ENCODE results near the gene CDRT15. TPM values are rescaled to one million over a fixed set of nuclear protein-coding genes. Genes with fewer than 3 reads are reported as not detected.

Gene CDRT15
- total RNA-seq, 1 experiment from 2014 or later: not detected

GRCh38 chr17:14197586-14197985, 39.1 kb downstream of the CDRT15 start:
- Histone ChIP-seq H3K9me2 (replicated peaks; ENCODE audit: low read length) (no peaks in the 10 kb centered on the region), H4K20me1 (ENCODE audit: low read length) (no peaks in the 10 kb centered on the region), H3K27me3 (ENCODE audit: low read length) (no peaks in the 10 kb centered on the region), H3K4me2 (ENCODE audit: low read length) (no peak overlapping the region), H2AFZ (ENCODE audit: low read length) (no peak overlapping the region), H3K9me3 (ENCODE audit: low read length) (no peaks in the 10 kb centered on the region), H3K79me2 (ENCODE audit: low read length) (no peaks in the 10 kb centered on the region), H3K27ac (ENCODE audit: low read length) (no peak overlapping the region), H3K4me1 (ENCODE audit: insufficient read depth, low read length) (no peaks in the 10 kb centered on the region), H3K9ac (ENCODE audit: low read length) (no peak overlapping the region), H3K4me3 (ENCODE audit: low read length) (no peak overlapping the region), H3F3A (ENCODE audit: low read length, unreplicated experiment) (no peaks in the 10 kb centered on the region), H3K36me3 (ENCODE audit: low read depth, low read length) (peaks cover 3% of the 10 kb centered on the region; the same call in 1 of the 2 replicates)
- no TSS peak for BruUV-seq (replicated peaks)
- ChIA-PET CTCF (no interaction called here), POLR2A (ENCODE audit: unreplicated experiment) (no interaction called here)
- TF ChIP-seq CTCF (conservative IDR thresholded peaks at IDR 0.05; ENCODE audit: low read depth, low read length): no peak
- no peak for TF ChIP-seq EZH2 (IDR thresholded peaks at IDR 0.05; ENCODE audit: low read length, unreplicated experiment)
- no peak for TF ChIP-seq EZH2phosphoT487 (IDR thresholded peaks at IDR 0.05; ENCODE audit: borderline replicate concordance, low read length)
- no peak for ATAC-seq
- intact Hi-C loops (cut with micrococcal nuclease): no loop called here
- no peak for DNase-seq

- CTCF ChIA-PET: no interaction called here
Measured at GRCh38 chr17:14197057-14197456, 39.6 kb downstream of the CDRT15 start.

More at GRCh38 chr17:14197057-14197456, 39.6 kb downstream of the CDRT15 start:
- H3K4me1 ChIP-seq (ENCODE audit: insufficient read depth, low read length): no peaks in the 10 kb centered on the region
- no peaks in the 10 kb centered on the region for H3K9me2 ChIP-seq (replicated peaks; ENCODE audit: low read length)
- no peak overlapping the region for H3K27ac ChIP-seq (ENCODE audit: low read length)
- BruUV-seq (replicated peaks): no TSS peak
- H3K27me3 ChIP-seq (ENCODE audit: low read length): no peaks in the 10 kb centered on the region
- no peaks in the 10 kb centered on the region for H4K20me1 ChIP-seq (ENCODE audit: low read length)
- ATAC-seq (no peak), DNase-seq (no peak)
- POLR2A ChIA-PET (ENCODE audit: unreplicated experiment): no interaction called here
- H3K4me2 ChIP-seq (ENCODE audit: low read length): no peak overlapping the region
- no peaks in the 10 kb centered on the region for H3K9me3 ChIP-seq (ENCODE audit: low read length)
- no peak overlapping the region for H3K9ac ChIP-seq (ENCODE audit: low read length)
- H3K36me3 ChIP-seq (ENCODE audit: low read depth, low read length): peaks cover 3% of the 10 kb centered on the region; the same call in 1 of the 2 replicates
- no peak for TF ChIP-seq EZH2phosphoT487 (IDR thresholded peaks at IDR 0.05; ENCODE audit: borderline replicate concordance, low read length)
- no peak for TF ChIP-seq EZH2 (IDR thresholded peaks at IDR 0.05; ENCODE audit: low read length, unreplicated experiment)
- no peak for TF ChIP-seq CTCF (conservative IDR thresholded peaks at IDR 0.05; ENCODE audit: low read depth, low read length)
- no peaks in the 10 kb centered on the region for H3K79me2 ChIP-seq (ENCODE audit: low read length)
- H3F3A ChIP-seq (ENCODE audit: low read length, unreplicated experiment): no peaks in the 10 kb centered on the region
- no peak overlapping the region for H2AFZ ChIP-seq (ENCODE audit: low read length)
- intact Hi-C loops (cut with micrococcal nuclease): no loop called here
- no peak overlapping the region for H3K4me3 ChIP-seq (ENCODE audit: low read length)
